KOPT-K1 (cell line): ENCODE data around the gene DAB2.
"Not testable (repeated sequence)": the region's sequence is repeated elsewhere in the genome, so short reads cannot be mapped to it uniquely, and the experiment has no call there.

ENCODE experiments used
- H3K27ac ChIP-seq: fragments of 200-600 bp; sonication (generic); 2 replicates; pipeline ENCODE4 v1.5.1; 2016; ENCODE audit warnings: antibody characterized with exemption, mild to moderate bottlenecking, low read depth, low read length; ENCODE audit not compliant: poor library complexity, severe bottlenecking
- H3K36me3 ChIP-seq: fragments of 200-600 bp; sonication (generic); 2 replicates; pipeline ENCODE4 v1.5.1; 2017; ENCODE audit warnings: antibody characterized with exemption, mild to moderate bottlenecking, low read length, moderate library complexity; ENCODE audit not compliant: insufficient read depth
- H3K9me3 ChIP-seq: fragments of 200-600 bp; sonication (generic); 2 replicates; pipeline ENCODE4 v1.5.1; 2017; ENCODE audit warnings: antibody characterized with exemption, low read length, mild to moderate bottlenecking; ENCODE audit not compliant: insufficient read depth, poor library complexity, severe bottlenecking

Gene DAB2

GRCh38 chr5:39419796-39420195 is 5.0 kb downstream of the DAB2 start:
- no peak overlapping the region for H3K27ac ChIP-seq
- H3K9me3 ChIP-seq = peaks cover 4% of the 10 kb centered on the region
- no peaks in the 10 kb centered on the region for H3K36me3 ChIP-seq

GRCh38 chr5:39417979-39418378 is 6.8 kb downstream of the DAB2 start:
- Histone ChIP-seq H3K36me3 (no peaks in the 10 kb centered on the region), H3K9me3 (no peaks in the 10 kb centered on the region), H3K27ac (no peak overlapping the region)

GRCh38 chr5:39415201-39415600 is 9.6 kb downstream of the DAB2 start:
- Histone ChIP-seq H3K27ac (no peak overlapping the region), H3K9me3 (no peaks in the 10 kb centered on the region), H3K36me3 (no peaks in the 10 kb centered on the region)

- H3K27ac ChIP-seq = no peak overlapping the region
These were observed 10.4 kb downstream of the DAB2 start for GRCh38 chr5:39414426-39414825.

GRCh38 chr5:39413771-39414170 is 11.0 kb downstream of the DAB2 start:
- no peaks in the 10 kb centered on the region for H3K36me3 ChIP-seq
- H3K9me3 ChIP-seq = no peaks in the 10 kb centered on the region
- H3K27ac ChIP-seq = no peak overlapping the region

More at GRCh38 chr5:39414426-39414825, 10.4 kb downstream of the DAB2 start:
- Histone ChIP-seq H3K9me3 (no peaks in the 10 kb centered on the region), H3K36me3 (no peaks in the 10 kb centered on the region)

GRCh38 chr5:39412721-39413394 is 11.9 kb downstream of the DAB2 start:
- Histone ChIP-seq H3K9me3 (no peaks in the 10 kb centered on the region), H3K27ac (no peak overlapping the region), H3K36me3 (no peaks in the 10 kb centered on the region)

GRCh38 chr5:39411985-39412384 is 12.8 kb downstream of the DAB2 start:
- Histone ChIP-seq H3K9me3 (no peaks in the 10 kb centered on the region), H3K36me3 (no peaks in the 10 kb centered on the region), H3K27ac (no peak overlapping the region)

- no peaks in the 10 kb centered on the region for H3K36me3 ChIP-seq
- no peaks in the 10 kb centered on the region for H3K9me3 ChIP-seq
- H3K27ac ChIP-seq = no peak overlapping the region
These were observed 13.7 kb downstream of the DAB2 start for GRCh38 chr5:39411061-39411460.

GRCh38 chr5:39409033-39409432 is 15.7 kb downstream of the DAB2 start:
- no peaks in the 10 kb centered on the region for H3K9me3 ChIP-seq
- H3K36me3 ChIP-seq = no peaks in the 10 kb centered on the region
- H3K27ac ChIP-seq = no peak overlapping the region

GRCh38 chr5:39405083-39405843 is 19.5 kb downstream of the DAB2 start:
- Histone ChIP-seq H3K27ac (no peak overlapping the region), H3K36me3 (no peaks in the 10 kb centered on the region), H3K9me3 (no peaks in the 10 kb centered on the region)

GRCh38 chr5:39403761-39404160 is 21.0 kb downstream of the DAB2 start:
- H3K9me3 ChIP-seq, H3K36me3 ChIP-seq, H3K27ac ChIP-seq: not testable (repeated sequence)

GRCh38 chr5:39402140-39402539 is 22.6 kb downstream of the DAB2 start:
- H3K27ac ChIP-seq, H3K36me3 ChIP-seq, H3K9me3 ChIP-seq: not testable (repeated sequence)

GRCh38 chr5:39400713-39401578 is 23.8 kb downstream of the DAB2 start:
- H3K36me3 ChIP-seq = no peaks in the 10 kb centered on the region
- H3K27ac ChIP-seq = no peak overlapping the region
- no peaks in the 10 kb centered on the region for H3K9me3 ChIP-seq

GRCh38 chr5:39399135-39400036 is 25.4 kb downstream of the DAB2 start:
- Histone ChIP-seq H3K36me3 (no peaks in the 10 kb centered on the region), H3K27ac (no peak overlapping the region), H3K9me3 (no peaks in the 10 kb centered on the region)
